ENCODE data around the gene PTPRA. TPM values are rescaled to one million over a fixed set of nuclear protein-coding genes. Genes with fewer than 3 reads are reported as not detected.
A peak's percentile ranks its signal among the peaks of the same experiment; 100 is the strongest.
"Not testable (repeated sequence)": the region's sequence is repeated elsewhere in the genome, so short reads cannot be mapped to it uniquely, and the experiment has no call there.

PTPRA gene, protein sequence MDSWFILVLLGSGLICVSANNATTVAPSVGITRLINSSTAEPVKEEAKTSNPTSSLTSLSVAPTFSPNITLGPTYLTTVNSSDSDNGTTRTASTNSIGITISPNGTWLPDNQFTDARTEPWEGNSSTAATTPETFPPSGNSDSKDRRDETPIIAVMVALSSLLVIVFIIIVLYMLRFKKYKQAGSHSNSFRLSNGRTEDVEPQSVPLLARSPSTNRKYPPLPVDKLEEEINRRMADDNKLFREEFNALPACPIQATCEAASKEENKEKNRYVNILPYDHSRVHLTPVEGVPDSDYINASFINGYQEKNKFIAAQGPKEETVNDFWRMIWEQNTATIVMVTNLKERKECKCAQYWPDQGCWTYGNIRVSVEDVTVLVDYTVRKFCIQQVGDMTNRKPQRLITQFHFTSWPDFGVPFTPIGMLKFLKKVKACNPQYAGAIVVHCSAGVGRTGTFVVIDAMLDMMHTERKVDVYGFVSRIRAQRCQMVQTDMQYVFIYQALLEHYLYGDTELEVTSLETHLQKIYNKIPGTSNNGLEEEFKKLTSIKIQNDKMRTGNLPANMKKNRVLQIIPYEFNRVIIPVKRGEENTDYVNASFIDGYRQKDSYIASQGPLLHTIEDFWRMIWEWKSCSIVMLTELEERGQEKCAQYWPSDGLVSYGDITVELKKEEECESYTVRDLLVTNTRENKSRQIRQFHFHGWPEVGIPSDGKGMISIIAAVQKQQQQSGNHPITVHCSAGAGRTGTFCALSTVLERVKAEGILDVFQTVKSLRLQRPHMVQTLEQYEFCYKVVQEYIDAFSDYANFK
- total RNA-seq: 62.5 to 67.0 TPM (median 65.2 TPM) in 3 replicates

- peaks cover 35% of the 10 kb centered on the region for H3K4me1 Mint-ChIP-seq
- TF ChIP-seq CTCF (IDR thresholded peaks at IDR 0.05; ENCODE audit: unreplicated experiment): peak; percentile 22
These were observed at the start of gene PTPRA for GRCh38 chr20:2873010-2873746. Gene PTPRA (plus strand): TSS chr20:2873481. CDS start chr20:2964278, 90,797 bp downstream.

GRCh38 chr20:2825761-2826160, 47.5 kb upstream of the PTPRA start:
- DNase-seq (ENCODE audit: low spot score in 2 of 2, unreplicated experiment in 2 of 2): no peak
- Mint-ChIP-seq H3K4me3 (peak overlapping the region; percentile 53), H3K36me3 (peaks cover 2% of the 10 kb centered on the region), H3K9me3 (peaks cover 11% of the 10 kb centered on the region), H3K27me3 (ENCODE audit: low read depth) (peaks cover 5% of the 10 kb centered on the region), H3K27ac (peak overlapping the region; percentile 58), H3K4me1 (peaks cover 23% of the 10 kb centered on the region)
- TF ChIP-seq CTCF (IDR thresholded peaks at IDR 0.05; ENCODE audit: unreplicated experiment): no peak

More at GRCh38 chr20:2873010-2873746, at the start of gene PTPRA:
- Mint-ChIP-seq H3K27me3 (ENCODE audit: low read depth) (peaks cover 28% of the 10 kb centered on the region), H3K9me3 (no peaks in the 10 kb centered on the region), H3K27ac (peak within 1 kb of the TSS; percentile 47), H3K4me3 (peak within 1 kb of the TSS; percentile 88), H3K36me3 (no peaks in the 10 kb centered on the region)
- peak; percentile 83 to 91 for DNase-seq (ENCODE audit: low spot score in 2 of 2, unreplicated experiment in 2 of 2)

GRCh38 chr20:2826655-2827054, 46.6 kb upstream of the PTPRA start:
- Mint-ChIP-seq H3K27ac (no peak overlapping the region), H3K4me3 (no peak overlapping the region), H3K27me3 (ENCODE audit: low read depth) (peaks cover 4% of the 10 kb centered on the region), H3K4me1 (peaks cover 20% of the 10 kb centered on the region), H3K36me3 (peaks cover 2% of the 10 kb centered on the region), H3K9me3 (peaks cover 11% of the 10 kb centered on the region)
- no peak for TF ChIP-seq CTCF (IDR thresholded peaks at IDR 0.05; ENCODE audit: unreplicated experiment)
- DNase-seq (ENCODE audit: low spot score in 2 of 2, unreplicated experiment in 2 of 2): no peak

DNA sequence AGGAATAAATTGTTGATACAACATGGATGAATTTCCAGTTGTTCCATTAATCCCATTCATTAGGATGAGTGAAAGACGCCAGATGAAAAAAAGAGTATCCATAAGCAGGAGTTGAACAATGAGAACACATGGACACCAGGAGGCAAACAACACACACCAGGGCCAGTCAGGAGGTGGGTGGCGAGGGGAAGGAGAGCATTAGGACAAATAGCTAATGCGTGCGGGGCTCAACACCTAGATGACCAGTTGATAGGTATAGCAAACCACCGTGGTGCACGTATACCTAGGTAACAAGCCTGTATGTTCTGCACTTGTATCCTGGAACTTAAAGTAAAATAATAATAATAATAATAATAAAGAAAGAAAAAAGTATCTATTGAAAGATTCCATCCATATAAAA, 43.9 kb upstream of the PTPRA start:
- DNase-seq (ENCODE audit: low spot score in 2 of 2, unreplicated experiment in 2 of 2): no peak
- H3K27ac Mint-ChIP-seq: no peak overlapping the region
- H3K9me3 Mint-ChIP-seq: peaks cover 11% of the 10 kb centered on the region
- TF ChIP-seq CTCF (IDR thresholded peaks at IDR 0.05; ENCODE audit: unreplicated experiment): no peak
- H3K4me3 Mint-ChIP-seq: no peak overlapping the region
- H3K27me3 Mint-ChIP-seq (ENCODE audit: low read depth): peaks cover 2% of the 10 kb centered on the region
- peaks cover 17% of the 10 kb centered on the region for H3K4me1 Mint-ChIP-seq
- peaks cover 6% of the 10 kb centered on the region for H3K36me3 Mint-ChIP-seq

DNA sequence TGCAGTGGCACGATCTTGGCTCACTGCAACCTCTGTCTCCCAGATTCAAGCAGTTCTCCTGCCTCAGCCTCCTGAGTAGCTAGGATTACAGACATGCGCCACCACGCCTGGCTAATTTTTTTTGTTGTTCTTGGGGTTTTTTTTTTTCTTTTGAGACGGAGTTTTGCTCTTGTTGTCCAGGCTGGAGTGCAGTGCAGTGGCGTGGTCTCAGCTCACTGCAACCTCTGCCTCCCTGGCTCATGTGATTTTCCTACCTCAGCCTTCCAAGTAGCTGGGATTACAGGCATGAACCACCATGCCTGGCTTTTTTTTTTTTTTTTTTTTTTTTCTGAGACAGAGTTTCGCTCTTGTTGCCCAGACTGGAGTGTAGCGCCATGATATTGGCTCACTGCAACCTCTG, 42.1 kb upstream of the PTPRA start:
- peaks cover 11% of the 10 kb centered on the region for H3K4me1 Mint-ChIP-seq
- H3K4me3 Mint-ChIP-seq; H3K27me3 Mint-ChIP-seq (ENCODE audit: low read depth); H3K27ac Mint-ChIP-seq; DNase-seq (ENCODE audit: low spot score in 2 of 2, unreplicated experiment in 2 of 2): not testable (repeated sequence)
- peaks cover 15% of the 10 kb centered on the region for H3K36me3 Mint-ChIP-seq
- peaks cover 11% of the 10 kb centered on the region for H3K9me3 Mint-ChIP-seq

All from mesothelial cell of epicardium (in vitro differentiated cells).